IPS DF 4.7 (cell line): ENCODE results near the gene TSSK2.
"Not testable (repeated sequence)": the region's sequence is repeated elsewhere in the genome, so short reads cannot be mapped to it uniquely, and the experiment has no call there.

Experiments
- DNase-seq: peaks from one replicate; pipeline ENCODE4 v3.0.0-alpha.2; 2013; ENCODE audit warnings: low spot score; ENCODE audit errors: extremely low read depth

The TSSK2 gene

DNA sequence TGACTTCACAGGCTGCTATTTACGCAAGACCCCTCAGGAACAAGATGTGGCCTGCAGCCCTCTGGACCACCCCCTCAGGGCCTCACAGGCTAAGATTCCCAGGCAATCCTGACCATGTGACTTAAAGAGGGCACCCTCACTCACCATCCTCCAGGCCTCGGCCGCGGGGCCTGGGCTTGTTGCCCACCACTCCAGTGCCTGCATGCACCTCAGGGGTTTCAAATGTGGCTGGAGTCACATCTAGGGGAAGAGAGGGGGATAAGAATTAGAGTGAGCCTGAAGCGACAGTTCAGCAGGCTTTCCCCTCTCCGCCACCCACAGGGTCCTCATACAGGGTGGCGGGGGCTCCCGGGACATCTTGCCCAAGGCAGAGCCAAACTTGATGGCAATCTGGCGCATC is 11.3 kb downstream of the TSSK2 start:
- no peak for DNase-seq

DNA sequence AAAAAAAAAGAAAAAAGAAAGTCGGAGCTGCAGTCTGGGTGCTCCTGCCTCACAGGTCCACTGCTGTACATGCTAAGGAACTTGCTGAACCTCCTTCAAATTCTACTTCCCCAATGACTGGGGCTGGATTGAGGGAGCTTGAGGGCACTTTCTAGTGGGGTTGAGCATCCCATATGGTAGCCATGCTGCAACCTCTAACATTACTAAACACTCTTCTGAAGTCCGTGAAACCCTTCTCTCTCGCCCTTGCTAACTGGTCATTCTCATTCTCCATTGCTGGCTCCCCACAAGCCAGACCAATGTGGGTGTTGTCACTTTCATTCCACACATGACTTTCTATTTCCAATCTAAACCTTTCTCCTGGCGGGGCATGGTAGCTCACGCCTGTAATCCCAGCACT is 12.1 kb downstream of the TSSK2 start:
- DNase-seq = no peak

DNA sequence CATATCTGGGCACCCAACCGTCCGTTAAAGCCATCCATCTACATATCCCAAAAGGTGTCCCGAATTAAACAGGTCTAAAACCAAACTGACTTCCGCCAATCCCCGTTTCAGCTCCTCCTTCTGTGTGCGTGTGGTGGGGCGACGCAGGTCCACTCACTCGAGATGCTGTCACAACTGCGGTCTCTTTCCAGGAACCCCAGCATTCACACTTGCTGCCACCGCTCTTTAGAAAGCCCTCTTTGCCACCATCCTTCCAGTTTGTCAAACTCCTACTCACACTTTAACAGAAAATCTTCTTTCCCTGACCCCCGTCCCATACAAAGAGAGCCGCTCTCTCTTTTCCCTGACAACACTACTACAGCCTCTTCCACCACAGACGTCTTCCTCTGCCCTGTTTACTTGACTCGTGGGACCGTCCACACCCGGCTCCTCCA is 12.9 kb downstream of the TSSK2 start:
- no peak for DNase-seq

DNA sequence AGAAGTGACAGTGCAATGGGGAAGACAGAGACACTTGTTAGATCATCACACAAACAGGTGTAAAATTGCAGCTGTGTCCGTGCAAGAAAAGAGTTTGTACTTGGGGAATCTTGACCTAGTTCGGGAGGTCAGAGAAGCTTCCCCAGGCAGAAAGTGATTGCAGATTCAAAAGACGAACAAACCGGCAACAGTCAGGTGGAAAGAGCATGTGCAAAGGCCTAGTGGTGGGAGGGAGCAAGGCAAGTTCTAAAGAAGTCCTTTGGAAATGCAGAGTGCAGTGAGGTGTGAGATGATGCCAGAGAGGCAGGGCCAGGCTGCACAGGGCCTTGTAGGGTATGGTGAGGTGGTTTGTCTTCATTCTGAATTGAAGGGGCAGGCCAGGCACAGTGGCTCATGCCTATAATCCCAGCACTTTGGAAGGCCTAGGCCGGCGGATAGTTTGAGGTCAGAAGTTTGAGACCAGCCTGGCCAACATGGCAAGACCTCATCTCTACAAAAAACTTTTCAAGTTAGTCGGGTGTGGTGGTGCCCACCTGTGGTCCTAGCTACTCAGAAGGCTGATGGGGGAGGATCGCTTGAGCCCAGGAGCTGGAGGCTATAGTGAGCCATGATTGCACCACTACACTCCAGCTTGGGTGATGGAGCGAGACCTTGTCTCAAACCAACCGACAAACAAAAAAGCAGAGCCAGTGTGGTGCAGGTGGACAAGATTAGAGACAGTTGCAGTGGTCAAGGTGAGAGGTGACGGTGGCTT is 15.3 kb downstream of the TSSK2 start:
- DNase-seq = no peak

DNA sequence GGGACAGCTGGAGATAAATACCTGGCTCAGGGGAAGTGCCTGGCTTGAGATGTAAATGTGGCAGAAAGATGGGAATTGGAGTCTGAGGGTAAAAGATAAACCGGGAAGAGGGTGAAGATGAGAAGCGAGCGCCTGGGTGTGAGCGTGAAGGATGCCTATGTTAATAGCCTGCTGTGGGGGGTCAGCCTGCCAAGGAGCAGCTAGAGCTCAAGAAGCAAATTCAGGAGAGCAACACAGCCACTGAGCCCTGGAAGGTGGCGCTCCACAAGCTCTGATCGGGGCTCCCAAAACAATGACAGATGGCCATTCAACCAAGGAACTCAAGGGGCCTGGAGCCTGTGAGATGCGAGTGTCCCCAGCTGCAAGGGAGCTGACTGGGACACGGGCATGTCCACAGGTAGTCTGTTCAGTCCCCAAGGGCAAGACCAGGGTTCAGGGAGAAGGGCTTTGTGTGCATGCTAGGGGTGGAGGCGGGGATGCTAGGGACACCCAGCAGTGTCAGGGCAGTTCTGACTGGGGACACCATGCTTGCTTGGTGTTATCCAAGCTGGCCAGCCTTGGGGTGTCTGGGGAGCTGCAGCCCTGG is 16.2 kb downstream of the TSSK2 start:
- DNase-seq = no peak

DNA sequence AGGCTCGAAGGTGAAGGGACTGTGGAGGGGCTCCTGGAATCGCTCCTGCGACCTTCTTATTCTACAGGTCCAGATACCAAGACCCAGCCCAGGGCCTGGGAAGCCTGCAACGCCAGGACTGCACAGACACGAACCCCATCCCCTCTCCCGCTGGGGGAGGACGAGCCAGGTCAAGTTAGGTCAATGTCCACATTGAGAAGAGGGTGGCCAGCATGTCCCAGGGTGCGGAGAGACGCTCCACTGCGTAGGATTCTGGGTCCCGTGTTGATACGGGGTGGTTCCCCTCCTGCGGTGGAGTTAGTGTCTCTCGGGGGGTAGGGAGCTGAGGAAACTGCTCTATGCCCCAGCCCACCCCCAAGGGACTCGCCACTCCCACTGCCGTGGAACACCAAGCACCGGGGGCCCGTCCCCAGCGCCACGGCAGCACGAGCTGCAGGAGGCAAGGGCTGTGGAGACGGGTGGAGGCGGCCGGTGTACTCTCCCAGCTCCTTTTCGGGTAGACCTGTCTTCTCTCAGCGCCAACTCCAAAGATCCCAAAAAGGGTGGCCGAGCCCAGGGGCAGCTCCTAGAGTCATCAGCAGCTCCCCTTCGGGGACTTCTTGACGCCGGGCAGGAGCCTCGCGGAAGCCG is 17.4 kb downstream of the TSSK2 start:
- DNase-seq = no peak

DNA sequence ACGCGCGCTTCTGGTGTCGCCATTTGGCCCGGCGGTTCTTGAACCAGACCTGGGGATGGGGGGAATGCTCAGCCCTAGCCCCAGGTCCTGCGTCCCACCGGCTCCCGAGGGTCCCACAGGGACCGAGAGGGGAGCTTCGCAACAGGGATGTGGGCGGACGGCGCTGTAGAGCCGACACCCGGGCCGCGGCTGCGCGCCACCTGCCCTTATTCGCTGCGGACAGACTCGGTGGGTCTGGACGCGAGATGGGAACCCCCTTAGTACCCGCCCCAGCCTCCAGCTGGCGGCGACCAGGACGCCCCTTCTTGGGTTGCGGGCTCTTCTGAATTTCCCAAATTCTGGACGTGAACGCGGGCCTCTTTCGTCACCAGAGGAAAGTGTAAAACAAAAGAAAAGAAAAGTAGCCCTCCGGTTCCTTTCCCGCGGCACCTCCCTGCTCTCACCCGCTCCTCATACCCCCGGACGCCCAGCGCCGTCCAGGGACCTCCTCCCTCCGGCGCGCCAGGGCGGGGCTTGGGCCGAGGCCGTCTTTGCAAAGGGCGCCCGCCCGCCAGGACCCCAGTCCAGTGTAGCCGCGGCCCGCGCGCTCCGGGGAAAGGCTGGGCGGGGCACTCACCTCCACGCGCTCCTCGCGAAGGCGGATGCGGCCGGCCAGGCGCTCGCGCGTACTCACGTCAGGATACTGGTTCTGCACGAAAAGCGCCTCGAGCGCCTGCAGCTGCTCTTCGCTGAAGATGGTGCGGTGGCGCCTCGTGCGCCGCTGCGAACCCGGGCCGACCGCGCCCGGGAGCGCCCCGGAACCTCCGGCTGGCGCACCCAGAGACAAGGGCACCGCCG is 18.2 kb downstream of the TSSK2 start:
- DNase-seq = no peak

DNA sequence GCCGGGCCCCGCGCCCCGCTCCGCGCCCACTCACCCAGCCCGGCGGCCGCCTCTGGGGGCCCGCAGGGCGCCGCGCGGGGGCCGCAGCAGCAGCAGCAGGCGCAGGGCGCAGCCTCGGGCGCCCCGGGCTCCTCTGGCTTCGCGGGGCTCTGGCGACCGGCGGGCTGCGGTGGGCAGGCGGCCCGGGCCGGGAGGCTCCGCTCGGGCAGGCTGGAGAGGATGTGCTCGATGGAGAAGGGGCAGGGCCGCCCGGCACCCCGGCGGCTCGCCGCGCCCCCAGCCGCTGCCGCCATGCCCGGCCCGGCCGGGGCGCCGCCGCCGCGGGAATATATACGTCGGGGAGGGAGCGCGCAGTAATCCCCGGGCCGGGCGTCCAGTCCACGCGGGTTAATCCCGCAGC is 18.9 kb downstream of the TSSK2 start, which contains the start of gene GSC2:
Gene GSC2, minus strand, starts transcription at position 302 of the 400 bp plus-strand sequence. Its CDS starts 9 bp downstream, at position 293.
- DNase-seq = no peak

DNA sequence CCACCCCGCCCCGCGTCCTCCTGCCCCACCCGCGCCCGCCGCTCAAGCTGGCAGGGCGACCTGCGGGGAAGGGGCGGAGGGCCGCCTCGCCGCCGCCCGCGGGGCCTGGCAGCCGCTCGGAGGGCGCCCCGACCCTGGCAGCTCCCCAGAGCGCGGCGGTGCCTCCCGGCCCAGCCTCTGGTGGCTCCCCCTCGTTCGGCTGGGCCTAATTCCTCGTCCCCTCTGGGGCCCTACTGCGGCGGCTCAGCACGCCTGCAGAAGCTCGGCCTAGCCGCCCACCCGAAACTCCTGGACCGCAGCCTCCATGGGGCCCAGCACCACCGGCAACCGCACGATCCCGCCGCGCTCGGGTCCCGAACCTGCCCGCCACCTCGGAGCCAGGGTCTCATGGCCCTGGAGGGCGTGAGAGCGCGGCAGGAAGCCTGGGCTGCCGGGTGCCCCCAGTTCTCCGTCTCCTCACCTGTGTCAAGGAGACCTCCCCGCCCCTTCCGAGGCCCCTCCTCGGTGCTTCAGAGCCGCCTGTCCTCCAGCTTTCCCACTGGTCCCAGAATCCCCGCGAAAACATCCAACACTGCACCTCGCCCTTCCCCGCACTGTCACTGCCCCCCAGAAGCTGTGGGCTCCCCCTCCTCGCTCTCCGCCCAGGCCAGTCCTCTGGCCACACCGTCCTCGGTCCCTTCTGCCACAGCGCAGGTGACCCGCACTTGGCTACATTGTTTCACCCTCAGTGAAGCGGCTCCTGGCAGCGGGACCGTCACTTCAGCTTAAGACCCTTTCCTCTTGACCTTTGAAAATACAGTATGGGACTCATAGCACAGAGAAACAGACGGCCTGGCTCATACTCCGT is 19.6 kb downstream of the TSSK2 start:
- DNase-seq = no peak

DNA sequence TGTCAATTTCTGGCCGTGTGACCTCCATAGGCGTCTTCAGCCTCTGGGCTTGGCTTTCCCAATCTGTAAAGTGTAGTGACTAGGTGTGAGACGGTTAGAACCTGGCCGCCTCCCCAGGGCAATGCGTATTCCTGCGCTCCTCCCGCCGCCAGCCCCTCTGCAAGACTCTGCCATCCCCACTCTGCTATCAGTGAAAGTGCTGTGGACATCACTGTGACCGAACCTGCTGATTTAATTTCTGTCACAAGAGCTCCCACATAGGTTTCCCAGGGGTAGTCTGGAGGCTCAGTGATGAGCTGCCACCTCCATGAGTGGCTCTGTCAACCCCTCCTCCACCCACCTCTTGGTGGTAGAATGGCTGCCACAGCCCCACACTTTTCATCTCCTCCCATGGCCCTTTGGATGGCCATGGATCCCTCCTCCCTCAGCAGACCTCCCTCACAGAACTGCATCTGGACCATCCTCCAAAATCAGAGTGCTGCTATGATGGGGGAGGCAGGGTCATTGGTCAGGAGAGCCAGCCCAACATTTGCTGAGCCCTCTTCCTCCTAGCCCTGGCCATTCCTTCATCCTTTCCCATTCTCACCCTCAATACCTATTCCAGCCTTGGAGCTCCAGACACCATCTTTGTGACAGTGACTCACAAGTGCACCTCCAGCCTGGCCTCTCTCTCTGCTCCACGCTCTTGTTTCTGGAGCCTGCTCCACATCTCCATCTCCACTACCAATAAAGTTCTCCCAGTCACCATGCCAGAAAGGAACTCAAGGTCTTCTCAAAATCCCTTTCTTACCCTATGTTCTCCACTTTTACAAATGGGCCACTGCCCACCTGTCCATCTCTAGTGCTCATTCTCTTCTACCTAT is 20.5 kb downstream of the TSSK2 start:
- DNase-seq = no peak

DNA sequence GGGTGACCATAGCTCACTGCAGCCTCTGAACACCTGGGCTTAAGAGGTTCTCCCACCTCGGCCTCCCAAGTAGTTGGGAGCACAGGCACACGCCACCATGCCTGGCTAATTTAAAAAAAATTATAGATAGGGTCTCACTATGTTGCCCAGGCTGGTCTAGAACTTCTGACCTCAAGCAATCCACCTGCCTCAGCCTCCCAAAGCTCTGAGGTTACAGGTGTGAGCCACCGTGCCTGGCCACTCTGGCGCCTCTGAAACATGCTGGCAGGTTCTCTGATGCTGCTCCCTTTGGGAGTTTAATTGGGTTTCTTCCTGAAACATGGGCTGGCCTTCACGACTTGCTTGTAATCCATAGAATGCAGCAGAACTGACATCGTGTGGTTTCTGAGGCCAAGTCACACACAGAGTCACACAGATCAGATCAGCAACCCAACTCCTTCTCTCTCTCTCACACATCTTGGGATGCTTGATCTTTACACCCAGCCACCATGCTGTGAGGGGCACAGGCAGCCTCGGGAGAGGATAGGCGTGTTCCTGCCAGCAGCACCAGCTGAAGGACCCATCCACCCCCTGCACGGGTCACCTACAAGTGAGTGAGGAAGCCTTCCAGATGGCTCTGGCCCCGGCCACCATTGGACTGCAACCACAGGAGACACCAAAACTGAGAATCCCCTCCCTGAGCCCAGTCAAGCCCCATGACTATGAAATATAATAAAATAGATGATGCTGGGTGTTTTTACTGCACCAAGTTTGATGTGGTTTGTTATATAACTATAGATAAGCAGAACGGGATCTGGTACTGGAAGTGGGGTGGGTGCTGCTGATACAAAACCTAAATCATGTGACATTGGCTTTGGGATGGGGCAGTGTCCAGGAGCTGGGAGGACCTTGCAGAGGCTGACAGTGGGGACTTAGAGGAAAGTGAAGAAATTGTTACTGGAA is 22.1 kb downstream of the TSSK2 start:
- no peak for DNase-seq

DNA sequence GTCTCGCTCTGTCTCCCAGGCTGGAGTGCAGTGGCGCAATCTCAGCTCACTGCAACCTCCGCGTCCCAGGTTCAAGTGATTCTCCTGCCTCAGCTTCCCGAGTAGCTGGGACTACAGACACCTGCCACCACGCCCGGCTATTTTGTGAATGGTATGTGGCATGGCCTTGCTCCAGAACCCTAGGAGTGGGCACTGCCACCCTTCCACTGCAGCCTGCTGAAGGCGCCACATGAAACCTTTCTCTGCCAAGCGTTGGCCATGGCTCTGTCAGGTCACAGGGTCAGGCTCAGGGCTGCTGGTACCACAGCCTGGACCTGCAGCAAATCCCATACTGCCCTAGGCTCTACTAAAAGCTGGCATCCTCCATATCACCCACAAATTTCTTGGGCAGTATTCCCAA is 25.0 kb downstream of the TSSK2 start:
- DNase-seq = not testable (repeated sequence)

DNA sequence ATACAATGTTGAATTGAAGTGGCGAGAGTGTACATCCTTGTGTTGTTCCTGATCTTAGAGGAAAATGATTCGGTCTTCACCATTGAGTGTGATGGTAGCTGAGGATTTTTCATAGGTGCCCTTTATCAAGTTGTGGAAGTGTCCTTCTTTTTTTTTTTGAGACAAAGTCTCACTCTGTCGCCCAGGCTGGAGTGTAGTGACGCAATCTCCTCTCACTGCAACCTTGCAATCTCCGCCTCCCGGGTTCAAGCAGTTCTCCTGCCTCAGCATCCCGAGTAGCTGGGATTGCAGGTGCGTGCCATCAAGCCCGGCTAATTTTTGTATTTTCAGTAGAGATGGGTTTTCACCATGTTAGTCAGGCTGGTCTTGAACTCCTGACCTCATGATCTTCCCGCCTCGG is 27.5 kb downstream of the TSSK2 start:
- DNase-seq = not testable (repeated sequence)

DNA sequence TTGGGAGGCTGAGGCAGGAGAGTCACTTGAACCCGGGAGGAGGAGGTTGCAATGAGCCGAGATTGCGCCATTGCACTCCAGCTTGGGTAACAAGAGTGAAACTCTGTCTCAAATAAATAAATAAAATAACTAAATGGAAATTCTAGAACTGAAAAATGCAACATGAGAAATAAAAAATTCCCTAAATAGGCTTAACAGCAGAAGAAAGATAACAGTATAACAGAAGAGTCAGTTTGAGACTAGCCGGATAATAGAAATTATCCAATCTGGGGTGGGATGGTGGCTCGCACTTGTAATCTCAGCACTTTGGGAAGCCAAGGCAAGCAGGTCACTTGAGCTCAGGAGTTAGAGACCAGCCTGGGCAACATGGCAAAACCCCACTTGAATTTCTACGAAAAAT is 33.3 kb downstream of the TSSK2 start:
- DNase-seq = no peak

DNA sequence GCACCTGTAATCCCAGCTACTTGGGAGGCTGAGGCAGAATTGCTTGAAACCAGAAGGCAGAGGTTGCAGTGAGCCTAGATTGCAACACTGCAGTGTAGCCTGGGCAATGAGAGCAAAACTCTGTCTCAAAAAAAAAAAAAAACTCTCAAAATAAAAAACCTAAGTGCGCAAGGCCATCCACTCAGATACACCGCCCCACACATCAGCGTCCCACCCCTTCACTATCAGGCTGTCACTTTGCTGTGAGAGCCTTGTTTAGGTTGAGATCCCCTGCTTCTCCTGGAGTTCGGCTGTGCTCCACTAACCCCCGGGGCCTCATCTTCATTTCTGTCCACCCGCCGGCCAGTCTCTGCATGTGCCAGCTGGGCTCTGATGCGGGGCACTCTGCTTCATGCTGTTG is 35.3 kb downstream of the TSSK2 start:
- DNase-seq = no peak

DNA sequence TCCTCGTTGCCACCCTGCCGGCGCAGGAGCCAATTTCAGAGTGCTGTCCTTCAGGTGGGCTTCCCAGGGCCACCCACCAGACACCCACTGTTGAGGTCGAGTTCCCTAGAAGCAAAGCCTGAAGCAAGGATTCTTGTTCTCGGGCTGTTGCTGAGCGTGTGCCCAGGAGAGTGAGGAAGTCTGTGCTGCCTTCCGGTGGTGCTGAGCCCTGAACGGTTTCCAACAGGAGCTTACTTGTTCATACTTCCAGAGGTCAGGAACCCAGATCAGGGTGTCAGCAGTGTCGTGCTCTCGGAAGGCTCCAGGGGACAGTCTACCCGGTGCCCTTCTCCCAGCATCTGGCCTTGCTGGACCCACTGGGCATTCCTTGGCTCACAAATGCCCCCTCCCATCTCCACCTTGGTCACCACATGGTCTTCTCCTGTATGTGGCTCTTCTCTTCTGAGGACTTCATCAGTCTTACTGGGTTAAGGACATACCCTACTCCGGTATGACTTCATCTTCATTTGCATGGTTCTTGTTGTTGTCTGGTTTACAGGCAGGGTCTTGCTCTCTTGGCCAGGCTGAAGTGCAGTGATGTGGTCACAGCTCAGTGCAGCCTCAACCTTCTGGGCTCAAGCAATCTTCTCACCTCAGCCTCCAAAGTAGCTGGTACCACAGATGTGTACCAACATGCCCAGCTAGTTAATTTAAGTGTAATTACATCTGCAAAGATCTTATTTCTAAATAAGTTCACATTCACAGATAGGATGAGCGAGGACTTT is 36.2 kb downstream of the TSSK2 start:
- DNase-seq = no peak

DNA sequence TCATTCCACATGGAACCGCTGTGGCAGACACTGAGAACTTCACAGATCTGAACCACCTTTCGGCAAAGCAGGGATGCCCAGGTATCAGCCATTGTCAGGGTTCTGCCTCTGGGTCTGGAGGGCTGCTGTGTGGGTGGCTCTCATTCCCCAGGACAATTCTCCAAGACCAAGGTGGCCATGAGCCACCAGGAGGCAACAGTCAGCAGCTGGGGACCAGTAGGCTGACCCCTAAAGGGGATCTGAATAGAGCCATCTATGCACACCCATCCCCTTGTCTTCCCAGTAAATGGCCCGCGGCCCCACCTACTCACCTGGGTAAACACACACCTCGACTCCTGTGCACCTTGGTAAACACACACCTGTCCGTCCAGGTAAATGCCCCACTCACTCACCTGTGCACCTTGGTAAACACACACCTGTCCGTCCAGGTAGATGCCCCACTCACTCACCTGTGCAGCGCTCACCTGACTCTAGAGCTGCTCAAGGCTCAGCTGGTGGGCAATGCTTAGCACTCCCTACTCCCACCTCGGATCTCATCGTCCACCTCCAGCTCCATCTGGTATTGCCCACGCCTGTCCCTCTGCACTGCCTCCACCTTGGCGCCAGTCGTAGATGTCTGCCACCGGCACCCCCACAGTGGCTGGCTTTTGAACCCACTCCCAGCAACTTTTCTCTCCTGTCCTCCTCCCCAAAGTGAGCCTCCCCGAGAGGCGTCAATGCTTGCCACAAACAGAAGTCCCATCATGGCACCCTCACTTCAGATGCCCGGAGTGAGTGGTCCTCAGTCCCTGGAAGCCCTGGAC is 37.2 kb downstream of the TSSK2 start:
- no peak for DNase-seq
